ENCODE measurements around the gene CDH23. TPM values are rescaled to one million over a fixed set of nuclear protein-coding genes. Genes with fewer than 3 reads are reported as not detected.

Gene CDH23
- total and polyA plus RNA-seq, 9 of the 15 experiments (the other 6 are each of a cell fraction or from before 2014, with no cell fraction given) = 0.18 to 1.2 (median 0.47) TPM

DNA sequence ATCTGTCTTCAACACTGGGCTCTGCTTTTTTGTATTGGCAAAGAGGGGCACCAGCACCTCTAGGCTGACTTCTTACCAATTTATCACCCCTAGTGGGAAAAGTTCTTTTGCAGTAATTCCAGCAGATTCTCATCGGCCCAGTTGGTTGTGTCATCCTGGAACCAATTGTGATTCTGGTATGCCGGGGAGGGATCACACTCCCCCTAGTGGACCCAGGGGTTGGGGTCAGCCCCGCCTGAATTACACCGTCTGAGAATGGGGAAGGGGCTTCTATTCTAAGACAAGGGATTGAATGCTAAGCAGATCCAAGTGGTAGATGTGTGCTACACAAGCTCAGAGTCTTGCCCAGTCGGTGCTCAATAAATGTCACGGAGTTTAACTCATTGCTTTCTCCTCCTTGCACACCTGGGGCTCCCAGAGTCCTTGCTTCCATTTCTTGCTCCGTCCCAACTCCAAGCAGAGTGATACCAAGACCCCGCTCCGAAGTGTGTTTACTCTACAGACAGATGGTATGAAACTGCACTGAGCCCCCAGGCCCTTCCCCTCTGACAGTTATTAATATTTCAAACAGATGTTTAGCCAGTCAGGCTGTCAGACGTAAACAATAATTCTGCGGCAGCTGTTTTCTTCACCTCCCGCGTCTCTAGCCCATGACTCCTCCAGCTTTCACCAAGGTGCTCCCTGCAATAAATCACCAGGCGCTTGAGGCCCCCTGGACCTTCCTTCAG is 251.0 kb downstream of the CDH23 start (continued):
- TF ChIP-seq, protein P1, sequence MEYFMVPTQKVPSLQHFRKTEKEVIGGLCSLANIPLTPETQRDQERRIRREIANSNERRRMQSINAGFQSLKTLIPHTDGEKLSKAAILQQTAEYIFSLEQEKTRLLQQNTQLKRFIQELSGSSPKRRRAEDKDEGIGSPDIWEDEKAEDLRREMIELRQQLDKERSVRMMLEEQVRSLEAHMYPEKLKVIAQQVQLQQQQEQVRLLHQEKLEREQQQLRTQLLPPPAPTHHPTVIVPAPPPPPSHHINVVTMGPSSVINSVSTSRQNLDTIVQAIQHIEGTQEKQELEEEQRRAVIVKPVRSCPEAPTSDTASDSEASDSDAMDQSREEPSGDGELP (CRISPR knock-in tag; IDR thresholded peaks at IDR 0.05; ENCODE audit: borderline replicate concordance) = 0 out of 2 replicates have a peak, but pooled peaks have one; percentile 5
- TF ChIP-seq, protein P2, sequence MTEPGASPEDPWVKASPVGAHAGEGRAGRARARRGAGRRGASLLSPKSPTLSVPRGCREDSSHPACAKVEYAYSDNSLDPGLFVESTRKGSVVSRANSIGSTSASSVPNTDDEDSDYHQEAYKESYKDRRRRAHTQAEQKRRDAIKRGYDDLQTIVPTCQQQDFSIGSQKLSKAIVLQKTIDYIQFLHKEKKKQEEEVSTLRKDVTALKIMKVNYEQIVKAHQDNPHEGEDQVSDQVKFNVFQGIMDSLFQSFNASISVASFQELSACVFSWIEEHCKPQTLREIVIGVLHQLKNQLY (CRISPR knock-in tag; conservative IDR thresholded peaks at IDR 0.05) = no peak
- no peak; the same call in 1 of the 2 replicates for TF ChIP-seq ZNF197 (CRISPR knock-in tag; IDR thresholded peaks at IDR 0.05; ENCODE audit: low read depth)
- no peak for TF ChIP-seq SIRT6 (IDR thresholded peaks at IDR 0.05; ENCODE audit: low read depth, low read length)
- TF ChIP-seq GTF2E2 (tag; IDR thresholded peaks at IDR 0.05) = no peak
- no peak for TF ChIP-seq CBFA2T3 (IDR thresholded peaks at IDR 0.05)
- TF ChIP-seq, protein P3, sequence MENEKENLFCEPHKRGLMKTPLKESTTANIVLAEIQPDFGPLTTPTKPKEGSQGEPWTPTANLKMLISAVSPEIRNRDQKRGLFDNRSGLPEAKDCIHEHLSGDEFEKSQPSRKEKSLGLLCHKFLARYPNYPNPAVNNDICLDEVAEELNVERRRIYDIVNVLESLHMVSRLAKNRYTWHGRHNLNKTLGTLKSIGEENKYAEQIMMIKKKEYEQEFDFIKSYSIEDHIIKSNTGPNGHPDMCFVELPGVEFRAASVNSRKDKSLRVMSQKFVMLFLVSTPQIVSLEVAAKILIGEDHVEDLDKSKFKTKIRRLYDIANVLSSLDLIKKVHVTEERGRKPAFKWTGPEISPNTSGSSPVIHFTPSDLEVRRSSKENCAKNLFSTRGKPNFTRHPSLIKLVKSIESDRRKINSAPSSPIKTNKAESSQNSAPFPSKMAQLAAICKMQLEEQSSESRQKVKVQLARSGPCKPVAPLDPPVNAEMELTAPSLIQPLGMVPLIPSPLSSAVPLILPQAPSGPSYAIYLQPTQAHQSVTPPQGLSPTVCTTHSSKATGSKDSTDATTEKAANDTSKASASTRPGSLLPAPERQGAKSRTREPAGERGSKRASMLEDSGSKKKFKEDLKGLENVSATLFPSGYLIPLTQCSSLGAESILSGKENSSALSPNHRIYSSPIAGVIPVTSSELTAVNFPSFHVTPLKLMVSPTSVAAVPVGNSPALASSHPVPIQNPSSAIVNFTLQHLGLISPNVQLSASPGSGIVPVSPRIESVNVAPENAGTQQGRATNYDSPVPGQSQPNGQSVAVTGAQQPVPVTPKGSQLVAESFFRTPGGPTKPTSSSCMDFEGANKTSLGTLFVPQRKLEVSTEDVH (IDR thresholded peaks at IDR 0.05; ENCODE audit: low read depth, partially characterized antibody) = peak; percentile 23
- TF ChIP-seq, protein P4, sequence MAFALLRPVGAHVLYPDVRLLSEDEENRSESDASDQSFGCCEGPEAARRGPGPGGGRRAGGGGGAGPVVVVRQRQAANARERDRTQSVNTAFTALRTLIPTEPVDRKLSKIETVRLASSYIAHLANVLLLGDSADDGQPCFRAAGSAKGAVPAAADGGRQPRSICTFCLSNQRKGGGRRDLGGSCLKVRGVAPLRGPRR (CRISPR knock-in tag; IDR thresholded peaks at IDR 0.05) = no peak
- TF ChIP-seq ETV6 (IDR thresholded peaks at IDR 0.05; ENCODE audit: borderline replicate concordance in 1 of 2, low read depth in 2 of 2, low read length in 1 of 2) = no peak
- no peak for TF ChIP-seq ETV6 (CRISPR knock-in tag; IDR thresholded peaks at IDR 0.05; ENCODE audit: borderline replicate concordance)
- no peak for TF ChIP-seq KLF13 (tag; IDR thresholded peaks at IDR 0.05; ENCODE audit: borderline replicate concordance, low read depth)
- no peak for TF ChIP-seq ADNP (tag; IDR thresholded peaks at IDR 0.05)
- no peak for TF ChIP-seq SAFB (IDR thresholded peaks at IDR 0.05; ENCODE audit: borderline replicate concordance, low read depth, low read length)
- TF ChIP-seq RCOR1 (IDR thresholded peaks at IDR 0.05; ENCODE audit: borderline replicate concordance in 1 of 2, low read depth in 2 of 2, low read length in 2 of 2) = 0 out of 4 replicates have a peak, but pooled peaks of 1 of the 2 experiments have one; percentile 33
- TF ChIP-seq ELF4 (CRISPR knock-in tag; IDR thresholded peaks at IDR 0.05) = no peak
- TF ChIP-seq, protein P5, sequence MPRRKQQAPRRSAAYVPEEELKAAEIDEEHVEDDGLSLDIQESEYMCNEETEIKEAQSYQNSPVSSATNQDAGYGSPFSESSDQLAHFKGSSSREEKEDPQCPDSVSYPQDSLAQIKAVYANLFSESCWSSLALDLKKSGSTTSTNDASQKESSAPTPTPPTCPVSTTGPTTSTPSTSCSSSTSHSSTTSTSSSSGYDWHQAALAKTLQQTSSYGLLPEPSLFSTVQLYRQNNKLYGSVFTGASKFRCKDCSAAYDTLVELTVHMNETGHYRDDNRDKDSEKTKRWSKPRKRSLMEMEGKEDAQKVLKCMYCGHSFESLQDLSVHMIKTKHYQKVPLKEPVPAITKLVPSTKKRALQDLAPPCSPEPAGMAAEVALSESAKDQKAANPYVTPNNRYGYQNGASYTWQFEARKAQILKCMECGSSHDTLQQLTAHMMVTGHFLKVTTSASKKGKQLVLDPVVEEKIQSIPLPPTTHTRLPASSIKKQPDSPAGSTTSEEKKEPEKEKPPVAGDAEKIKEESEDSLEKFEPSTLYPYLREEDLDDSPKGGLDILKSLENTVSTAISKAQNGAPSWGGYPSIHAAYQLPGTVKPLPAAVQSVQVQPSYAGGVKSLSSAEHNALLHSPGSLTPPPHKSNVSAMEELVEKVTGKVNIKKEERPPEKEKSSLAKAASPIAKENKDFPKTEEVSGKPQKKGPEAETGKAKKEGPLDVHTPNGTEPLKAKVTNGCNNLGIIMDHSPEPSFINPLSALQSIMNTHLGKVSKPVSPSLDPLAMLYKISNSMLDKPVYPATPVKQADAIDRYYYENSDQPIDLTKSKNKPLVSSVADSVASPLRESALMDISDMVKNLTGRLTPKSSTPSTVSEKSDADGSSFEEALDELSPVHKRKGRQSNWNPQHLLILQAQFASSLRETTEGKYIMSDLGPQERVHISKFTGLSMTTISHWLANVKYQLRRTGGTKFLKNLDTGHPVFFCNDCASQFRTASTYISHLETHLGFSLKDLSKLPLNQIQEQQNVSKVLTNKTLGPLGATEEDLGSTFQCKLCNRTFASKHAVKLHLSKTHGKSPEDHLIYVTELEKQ (CRISPR knock-in tag; IDR thresholded peaks at IDR 0.05) = 0 out of 2 replicates have a peak, but pooled peaks have one; percentile 58
- no peak for TF ChIP-seq GABPA (tag; conservative IDR thresholded peaks at IDR 0.05; ENCODE audit: low read depth)
- no peak for TF ChIP-seq ETS2 (tag; IDR thresholded peaks at IDR 0.05; ENCODE audit: borderline replicate concordance, poor library complexity, severe bottlenecking)
